Muscle of leg (tissue), 16 donors: ENCODE results near the gene STX11. TPM values are rescaled to one million over a fixed set of nuclear protein-coding genes. Genes with fewer than 3 reads are reported as not detected.

ENCODE experiments used
- DNase-seq: peaks from one replicate; pipeline ENCODE4 v3.0.0; 2013
- H3K27ac ChIP-seq: one replicate; pipeline ENCODE4 v1.5.1; 2013; ENCODE audit warnings: mild to moderate bottlenecking, low read length, control low read depth
- H3K27me3 ChIP-seq: one replicate; pipeline ENCODE4 v1.6.1; 2013; ENCODE audit warnings: low read length; ENCODE audit not compliant: control insufficient read depth, insufficient read depth
- H3K36me3 ChIP-seq: one replicate; pipeline ENCODE4 v1.6.1; 2013; ENCODE audit warnings: low read length; ENCODE audit not compliant: control insufficient read depth, insufficient read depth
- H3K4me1 ChIP-seq: one replicate; pipeline ENCODE4 v1.6.1; 2013; ENCODE audit warnings: low read length; ENCODE audit not compliant: control insufficient read depth, insufficient read depth
- H3K4me3 ChIP-seq: one replicate; pipeline ENCODE4 v1.5.1; 2013; ENCODE audit warnings: low read length, control low read depth
- H3K9me3 ChIP-seq: replicated peaks from 2 replicates; pipeline ENCODE4 v1.6.1; 2013; ENCODE audit warnings: low read depth, low read length; ENCODE audit not compliant: control insufficient read depth
- WGBS: methylation state at CpG from one replicate; pipeline ENCODE4 v1.1.5; 2013; ENCODE audit warnings: missing lambda C conversion rate; ENCODE audit not compliant: insufficient coverage; 5-methylcytosine and 5-hydroxymethylcytosine counted together
- long read RNA-seq, 11 donors: transcript quantifications; one replicate each; lab custom pipeline, GENCODE V29; 2026
- polyA plus RNA-seq, 8 donors: library from polyadenylated mRNA; unstranded; fragments of 120-200 nt; gene quantifications; one replicate each; pipeline versions ENCODE4 v1.2.1 to v1.2.3, GENCODE V29; 2013; ENCODE audit warnings: inconsistent platforms in 1 of 8, low replicate concordance in 1 of 8; ENCODE audit not compliant: insufficient read length in 8 of 8, insufficient read depth in 1 of 8
- total RNA-seq: library from RNA; stranded (reverse); fragments of 120-200 nt; gene quantifications from one replicate; pipeline ENCODE4 v1.2.4, GENCODE V29; 2013

Gene STX11
- total RNA-seq = 1.4 TPM
- polyA plus RNA-seq = 1 to 10 TPM; 1.2 to 3.3 (median 2.3) TPM
- long read RNA-seq, donor 1, partial matches to known transcripts = 0 of 1 reads
- long read RNA-seq, donor 1, other reads (novel, unspliced or antisense) = 0 of 1 reads
- long read RNA-seq, donor 2 = 0 reads
- long read RNA-seq, donor 3, partial matches to known transcripts = 0 of 3 reads
- long read RNA-seq, donor 3, other reads (novel, unspliced or antisense) = 0 of 3 reads
- long read RNA-seq, donor 4, partial matches to known transcripts = 0 of 1 reads
- long read RNA-seq, donor 4, other reads (novel, unspliced or antisense) = 0 of 1 reads
- long read RNA-seq, donor 5, partial matches to known transcripts = 0 of 4 reads
- long read RNA-seq, donor 5, other reads (novel, unspliced or antisense) = 0 of 4 reads
- long read RNA-seq, donor 6, transcript STX11-201 (2 exons, 1,926 nt) = major isoform, 6 of 6 reads
- long read RNA-seq, donor 6, partial matches to known transcripts = 0 of 6 reads
- long read RNA-seq, donor 6, other reads (novel, unspliced or antisense) = 0 of 6 reads
- long read RNA-seq, donor 7, partial matches to known transcripts = 0 of 2 reads
- long read RNA-seq, donor 7, other reads (novel, unspliced or antisense) = 0 of 2 reads
- long read RNA-seq, donor 8, partial matches to known transcripts = 0 of 3 reads
- long read RNA-seq, donor 8, other reads (novel, unspliced or antisense) = 0 of 3 reads
- long read RNA-seq, donor 9, partial matches to known transcripts = 0 of 1 reads
- long read RNA-seq, donor 9, other reads (novel, unspliced or antisense) = 0 of 1 reads
- long read RNA-seq, donor 10, partial matches to known transcripts = 0 of 3 reads
- long read RNA-seq, donor 10, other reads (novel, unspliced or antisense) = 0 of 3 reads
- long read RNA-seq, donor 11, partial matches to known transcripts = 0 of 2 reads
- long read RNA-seq, donor 11, other reads (novel, unspliced or antisense) = 0 of 2 reads

DNA sequence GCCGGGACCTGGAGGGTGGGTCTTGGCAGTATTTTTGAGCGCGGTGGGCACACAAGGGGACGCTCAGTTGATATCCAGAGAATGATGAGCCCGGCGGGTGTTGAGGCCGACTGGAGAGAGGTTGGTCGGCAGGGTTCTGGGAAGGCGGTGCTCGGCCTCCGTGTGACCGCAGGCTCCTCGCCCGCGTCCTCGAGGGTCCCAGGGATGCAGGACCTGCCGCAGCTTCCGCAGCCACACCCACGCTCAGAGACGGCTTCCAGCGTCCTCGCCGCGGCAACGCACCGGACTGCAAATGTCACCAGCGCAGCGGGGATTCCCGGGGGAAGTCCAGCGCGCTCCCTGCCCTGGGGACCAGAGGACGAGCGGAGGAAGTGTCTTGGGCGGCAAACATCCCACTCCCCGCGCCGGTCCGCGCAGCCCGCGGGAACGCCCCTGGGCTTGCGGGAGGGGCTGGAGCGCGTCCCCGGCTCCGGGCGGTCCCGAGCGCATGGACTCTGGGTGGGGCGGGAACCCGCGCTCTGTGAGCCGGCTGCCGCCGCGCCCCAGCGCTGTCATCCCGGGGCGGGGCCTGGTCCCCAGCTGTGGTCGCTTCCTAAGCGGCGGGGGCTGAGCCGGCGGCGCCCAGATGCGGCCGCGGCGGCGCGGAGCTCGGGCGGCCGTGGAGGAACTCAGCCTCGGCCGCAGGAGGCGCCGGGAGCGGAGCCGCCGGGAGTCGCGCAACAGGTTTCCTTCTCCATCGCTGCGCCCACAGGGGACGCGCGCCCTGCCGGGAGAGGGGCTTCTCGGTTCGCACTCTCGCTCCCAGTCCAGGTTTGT lies at the start of gene STX11:
Gene STX11, plus strand, starts transcription at position 624 of the 816 bp plus-strand sequence. CDS start 36,111 bp downstream, outside the sequence.
- DNase-seq = peak; percentile 88
- WGBS = under 1% methylated on average over 84 of the region's 93 CpGs
- Histone ChIP-seq H3K36me3 (no peaks in the 10 kb centered on the region), H3K27ac (peak within 1 kb of the TSS; percentile 77), H3K9me3 (no peaks in the 10 kb centered on the region), H3K27me3 (peaks cover 14% of the 10 kb centered on the region), H3K4me3 (peak within 1 kb of the TSS; percentile 75), H3K4me1 (peaks cover 9% of the 10 kb centered on the region)

DNA sequence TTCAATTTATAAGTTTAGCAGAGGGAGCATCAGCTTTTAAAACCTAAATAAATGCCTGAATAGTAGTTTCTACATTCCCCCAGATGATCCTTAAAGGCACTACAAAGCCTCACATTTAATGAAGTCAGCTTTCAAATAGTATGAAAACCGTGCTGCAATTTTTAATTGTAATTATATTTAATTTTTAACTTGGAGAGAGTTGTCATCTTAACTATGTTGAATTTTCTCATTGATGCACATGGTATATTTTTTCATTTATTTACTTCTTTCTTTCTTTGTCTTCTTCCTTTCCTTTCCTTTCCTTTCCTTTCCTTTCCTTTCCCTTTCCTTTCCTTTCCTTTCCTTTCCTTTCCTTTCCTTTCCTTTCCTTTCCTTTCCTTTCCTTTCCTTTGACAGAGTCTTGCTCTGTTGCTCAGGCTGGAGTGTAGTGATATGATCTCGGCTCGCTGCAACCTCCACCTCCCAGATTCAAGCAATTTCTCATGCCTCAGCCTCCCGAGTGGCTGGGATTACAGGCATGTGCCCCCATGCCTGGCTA lies 47.2 kb upstream of the STX11 start:
- Histone ChIP-seq H3K27me3 (no peaks in the 10 kb centered on the region), H3K36me3 (no peaks in the 10 kb centered on the region), H3K9me3 (no peaks in the 10 kb centered on the region), H3K4me3 (no peak overlapping the region), H3K4me1 (no peaks in the 10 kb centered on the region), H3K27ac (no peak overlapping the region)
- DNase-seq = no peak
- WGBS = no CpG with 5 or more reads among the region's 4 CpGs

- no CpG with 5 or more reads among the region's 4 CpGs for WGBS
- no peak for DNase-seq
- H3K4me3 ChIP-seq = no peak overlapping the region
- H3K36me3 ChIP-seq = no peaks in the 10 kb centered on the region
- H3K27ac ChIP-seq = no peak overlapping the region
- no peaks in the 10 kb centered on the region for H3K9me3 ChIP-seq
- H3K4me1 ChIP-seq = no peaks in the 10 kb centered on the region
- H3K27me3 ChIP-seq = no peaks in the 10 kb centered on the region
Observed at GRCh38 chr6:144104488-144104887, 45.8 kb upstream of the STX11 start.

- Histone ChIP-seq H3K4me1 (no peaks in the 10 kb centered on the region), H3K9me3 (no peaks in the 10 kb centered on the region), H3K4me3 (no peak overlapping the region), H3K27me3 (no peaks in the 10 kb centered on the region), H3K27ac (no peak overlapping the region), H3K36me3 (no peaks in the 10 kb centered on the region)
- 0% methylated on average over 1 of the region's 2 CpGs for whole genome bisulfite sequencing
- DNase-seq = peak; percentile 91
Observed at GRCh38 chr6:144104898-144105487, 45.3 kb upstream of the STX11 start.

GRCh38 chr6:144106206-144106605 lies 44.1 kb upstream of the STX11 start:
- H3K9me3 ChIP-seq = no peaks in the 10 kb centered on the region
- H3K4me3 ChIP-seq = no peak overlapping the region
- DNase-seq = no peak
- H3K4me1 ChIP-seq = no peaks in the 10 kb centered on the region
- no peak overlapping the region for H3K27ac ChIP-seq
- H3K27me3 ChIP-seq = no peaks in the 10 kb centered on the region
- H3K36me3 ChIP-seq = no peaks in the 10 kb centered on the region
- 75% methylated on average over 1 of the region's 1 CpG for WGBS

GRCh38 chr6:144110210-144110609 lies 40.1 kb upstream of the STX11 start:
- no peaks in the 10 kb centered on the region for H3K9me3 ChIP-seq

GRCh38 chr6:144113366-144113765 lies 37.0 kb upstream of the STX11 start:
- no peak overlapping the region for H3K27ac ChIP-seq
- H3K9me3 ChIP-seq = no peaks in the 10 kb centered on the region
- H3K36me3 ChIP-seq = no peaks in the 10 kb centered on the region
- 82% methylated on average over 2 of the region's 6 CpGs for WGBS
- H3K4me3 ChIP-seq = no peak overlapping the region
- no peaks in the 10 kb centered on the region for H3K27me3 ChIP-seq
- no peak for DNase-seq
- H3K4me1 ChIP-seq = no peaks in the 10 kb centered on the region

More at GRCh38 chr6:144110210-144110609, 40.1 kb upstream of the STX11 start:
- H3K36me3 ChIP-seq = no peaks in the 10 kb centered on the region
- H3K4me1 ChIP-seq = no peaks in the 10 kb centered on the region
- DNase-seq = no peak
- H3K4me3 ChIP-seq = no peak overlapping the region
- WGBS = 59% methylated on average over 4 of the region's 5 CpGs
- no peaks in the 10 kb centered on the region for H3K27me3 ChIP-seq
- no peak overlapping the region for H3K27ac ChIP-seq

DNA sequence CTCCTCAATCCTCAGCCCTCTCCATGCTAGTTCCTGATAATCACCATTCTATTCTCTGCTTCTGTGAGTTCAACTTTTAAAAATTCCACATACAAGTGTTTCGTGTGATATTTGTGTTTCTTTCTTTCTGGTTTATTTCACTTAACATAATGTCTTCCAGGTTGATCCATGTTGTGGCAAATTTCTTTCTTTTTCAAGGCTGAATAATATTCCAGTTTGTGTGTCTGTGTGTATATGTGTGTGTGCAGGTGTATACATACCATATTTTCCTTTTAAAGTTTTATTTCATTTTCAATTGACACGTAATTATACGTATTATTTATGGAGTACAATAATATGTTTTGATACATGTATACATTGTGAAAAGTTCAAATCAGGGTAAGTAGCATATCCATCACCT lies 35.1 kb upstream of the STX11 start:
- no peak overlapping the region for H3K4me3 ChIP-seq
- H3K9me3 ChIP-seq = no peaks in the 10 kb centered on the region
- H3K36me3 ChIP-seq = no peaks in the 10 kb centered on the region
- H3K4me1 ChIP-seq = no peaks in the 10 kb centered on the region
- H3K27ac ChIP-seq = no peak overlapping the region
- no peak for DNase-seq
- H3K27me3 ChIP-seq = no peaks in the 10 kb centered on the region
- WGBS = no CpG with 5 or more reads among the region's 3 CpGs

- no peak for DNase-seq
- Histone ChIP-seq H3K27me3 (no peaks in the 10 kb centered on the region), H3K4me1 (no peaks in the 10 kb centered on the region), H3K4me3 (no peak overlapping the region), H3K9me3 (no peaks in the 10 kb centered on the region), H3K36me3 (no peaks in the 10 kb centered on the region), H3K27ac (no peak overlapping the region)
- no CpG with 5 or more reads among the region's 5 CpGs for WGBS
Observed at GRCh38 chr6:144119376-144119775, 30.9 kb upstream of the STX11 start.
